C4-2B (cell line): ENCODE results near the gene PREB.

Experiments used
- H3K27ac ChIP-seq: fragments of 450-650 bp; 2 replicates; pipeline ENCODE4 v1.5.1; 2017
- CTCF ChIP-seq: fragments of 450-650 bp; conservative IDR thresholded peaks from 2 replicates; pipeline ENCODE4 v1.5.1; 2017; ENCODE audit warnings: mild to moderate bottlenecking
- ZFX ChIP-seq: fragments of 450-650 bp; IDR thresholded peaks from 2 replicates; pipeline ENCODE4 v1.6.1; 2017

The PREB gene

DNA sequence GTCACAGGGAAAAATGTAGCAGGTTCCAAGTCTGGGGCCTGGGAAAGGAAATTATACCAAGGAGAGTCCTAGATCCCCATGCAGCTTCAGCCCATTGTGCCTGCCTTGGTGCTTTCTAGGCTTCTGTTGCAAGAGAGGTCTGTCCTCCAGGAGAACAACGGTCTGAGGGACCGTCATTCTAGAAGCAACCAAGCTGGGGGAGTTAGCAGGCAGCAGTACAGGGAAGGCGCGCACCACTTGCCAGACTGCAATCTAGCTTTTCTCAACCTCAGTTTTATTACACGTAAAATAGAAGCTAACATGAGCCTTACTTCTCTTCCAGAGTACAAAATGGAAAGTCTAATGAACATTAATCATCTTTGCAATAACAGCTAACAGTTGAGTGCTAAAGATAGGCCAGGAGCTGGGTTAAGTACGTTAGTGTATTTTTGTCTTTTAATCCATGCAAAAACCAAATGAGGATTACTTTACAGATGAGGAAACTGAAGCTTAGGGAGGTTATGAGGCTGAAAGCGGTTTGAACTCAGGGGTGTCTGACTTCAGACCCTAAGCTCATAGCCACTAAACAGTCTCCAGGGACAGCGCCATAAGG, 16.3 kb upstream of the PREB start:
- TF ChIP-seq CTCF (no peak), ZFX (no peak)
- H3K27ac ChIP-seq, result no peak overlapping the region

GRCh38 chr2:27149570-27150405, 15.4 kb upstream of the PREB start:
- no peak for TF ChIP-seq ZFX
- no peak for TF ChIP-seq CTCF
- no peak overlapping the region for H3K27ac ChIP-seq

- TF ChIP-seq ZFX, result no peak
- TF ChIP-seq CTCF, result no peak
- no peak within 1 kb of the TSS for H3K27ac ChIP-seq
Observed at GRCh38 chr2:27148801-27149439, 14.5 kb upstream of the PREB start, which contains the start of gene TCF23. Gene TCF23, plus strand, starts transcription at chr2:27149004. Its CDS starts 130 bp downstream, at chr2:27149134.

DNA sequence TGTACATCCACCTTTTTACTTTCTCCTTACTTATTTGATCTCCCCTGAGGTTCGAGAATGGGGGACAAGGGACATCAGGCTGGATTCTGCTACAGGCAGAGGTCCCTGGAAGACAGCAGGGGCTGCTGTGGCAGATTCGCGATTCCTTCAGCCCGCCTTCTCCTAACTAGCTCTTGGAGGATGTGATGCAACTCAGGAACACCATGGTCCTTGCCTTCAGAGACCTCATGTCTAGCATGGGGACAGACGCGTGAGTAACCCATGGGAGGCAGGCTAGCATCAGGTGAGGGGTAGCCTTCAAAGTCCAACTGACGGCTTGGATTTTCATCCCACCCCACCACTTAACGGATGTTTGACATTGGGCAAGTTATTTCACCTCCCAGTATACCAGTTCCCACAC, 13.5 kb upstream of the PREB start:
- TF ChIP-seq CTCF (no peak), ZFX (no peak)
- H3K27ac ChIP-seq, result no peak overlapping the region

DNA sequence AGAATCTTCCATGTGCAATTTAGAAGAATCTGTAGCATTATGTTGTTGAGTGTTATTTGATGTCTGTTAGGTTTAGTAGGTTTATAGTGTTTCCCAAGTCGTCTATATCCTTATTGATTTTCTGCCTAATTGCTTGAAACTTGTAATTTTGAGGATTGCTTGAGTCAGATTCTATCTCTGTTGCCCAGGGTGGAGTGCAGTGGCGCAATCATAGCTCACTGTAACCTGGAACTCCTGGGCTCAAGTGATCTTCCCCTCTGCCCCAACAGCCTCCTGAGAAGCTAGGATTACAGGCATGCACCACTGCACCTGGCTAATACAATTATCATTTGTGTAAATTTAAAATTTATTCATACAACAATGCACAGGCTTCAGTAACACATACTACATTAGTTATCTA, 11.2 kb upstream of the PREB start:
- TF ChIP-seq CTCF (no peak), ZFX (no peak)
- no peak overlapping the region for H3K27ac ChIP-seq

DNA sequence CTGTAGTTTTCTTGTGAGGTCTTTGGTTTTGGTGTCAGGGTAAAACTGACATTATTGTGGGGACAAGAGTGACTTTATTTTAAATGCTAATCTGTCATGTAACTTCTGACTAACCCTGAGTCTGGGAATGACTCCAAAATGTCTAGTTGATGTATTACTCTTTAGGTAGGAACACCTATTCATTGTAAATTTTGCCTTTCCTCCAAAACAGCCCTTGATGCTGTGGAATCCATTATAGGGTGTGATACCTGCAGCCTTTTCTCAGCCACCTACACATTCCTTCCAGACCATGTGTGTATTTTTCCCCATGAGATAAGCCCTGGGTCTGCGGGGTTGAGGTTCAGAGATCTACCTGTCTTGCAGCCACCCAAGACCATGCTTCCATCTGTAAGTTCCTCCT, 8.8 kb upstream of the PREB start:
- TF ChIP-seq CTCF, result no peak
- no peak for TF ChIP-seq ZFX

DNA sequence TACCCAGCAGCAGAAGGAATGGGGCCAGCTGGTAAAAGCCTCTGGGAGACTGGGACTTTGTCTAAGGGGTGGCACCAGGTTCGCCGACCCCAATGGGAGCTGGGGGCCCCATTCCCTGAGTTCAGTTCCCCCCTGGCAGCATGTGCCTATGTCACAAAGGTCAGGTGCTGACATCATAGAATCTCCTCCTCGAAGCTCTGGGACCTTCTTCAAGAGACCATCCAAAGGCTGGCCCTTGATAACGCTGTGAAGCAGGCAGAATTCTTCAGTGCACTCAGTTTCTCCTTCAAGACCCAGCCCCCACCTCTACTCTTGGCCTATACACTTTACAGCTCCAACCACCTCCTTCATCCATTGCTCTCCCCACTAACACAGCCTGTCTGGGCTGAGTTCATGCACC, 4.9 kb upstream of the PREB start, which contains the start of gene PRR30:
PRR30 (minus strand) TSS at position 101 of the 400 bp plus-strand sequence. CDS start 1,081 bp downstream, outside the sequence.
- TF ChIP-seq CTCF (no peak), ZFX (no peak)
- H3K27ac ChIP-seq, result no peak within 1 kb of the TSS

More for the DNA sequence above, 8.8 kb upstream of the PREB start:
- no peak overlapping the region for H3K27ac ChIP-seq
